Right ventricle myocardium superior (tissue), 1 donor: ENCODE results near the gene MEAK7. TPM values are rescaled to one million over a fixed set of nuclear protein-coding genes. Genes with fewer than 3 reads are reported as not detected.

Experiments
- ATAC-seq: fragments of 200-7000 bp; cut with Tn5 transposase; one replicate; pipeline ENCODE4 v1.9.1; 2020; ENCODE audit warnings: mild to moderate bottlenecking; ENCODE audit not compliant: poor library complexity
- DNase-seq: peaks from one replicate; pipeline ENCODE4 v3.0.0-alpha.2; 2020
- intact Hi-C: fragments of 100-400 bp; cut with DNase I; formaldehyde crosslinking; loops from one replicate; pipeline ENCODE4 v1.11.2; 2022
- total RNA-seq: library from RNA; stranded (reverse); fragmentation: NEBNext Ultra II Directional; extraction: Animal tissue kit (Norgen Biotek cat#: 25700); gene quantifications from one replicate; pipeline ENCODE4 v1.2.1, GENCODE V29; 2021
- donor health status: DM: no; HTN: yes; CAD: no; lungs with severe emphysema.

Gene MEAK7
- total RNA-seq, 1 donor from 2014 or later: 5.0 TPM

DNA sequence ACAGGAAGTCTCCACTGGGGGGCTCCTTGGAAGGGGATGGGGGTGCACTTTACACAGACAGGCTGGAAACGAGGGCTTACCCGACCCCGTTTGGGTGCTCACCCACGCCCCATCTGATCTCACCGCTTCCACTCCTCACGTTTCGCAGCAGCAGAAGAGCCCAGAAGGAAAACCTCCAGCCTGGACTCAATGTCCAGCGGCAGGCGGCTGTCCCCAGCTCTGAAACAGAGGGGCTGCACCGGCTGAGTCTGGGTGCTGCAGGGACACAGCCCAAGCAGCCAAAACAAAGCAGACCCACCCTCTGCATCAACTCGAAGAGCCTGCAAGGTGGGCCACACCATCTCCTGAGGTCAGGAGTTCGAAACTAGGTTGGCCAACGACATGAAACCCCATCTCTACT is 3.9 kb downstream of the MEAK7 start:
- DNase-seq (peak; percentile 21), ATAC-seq (no peak)
- intact Hi-C loops: no loop called here

DNA sequence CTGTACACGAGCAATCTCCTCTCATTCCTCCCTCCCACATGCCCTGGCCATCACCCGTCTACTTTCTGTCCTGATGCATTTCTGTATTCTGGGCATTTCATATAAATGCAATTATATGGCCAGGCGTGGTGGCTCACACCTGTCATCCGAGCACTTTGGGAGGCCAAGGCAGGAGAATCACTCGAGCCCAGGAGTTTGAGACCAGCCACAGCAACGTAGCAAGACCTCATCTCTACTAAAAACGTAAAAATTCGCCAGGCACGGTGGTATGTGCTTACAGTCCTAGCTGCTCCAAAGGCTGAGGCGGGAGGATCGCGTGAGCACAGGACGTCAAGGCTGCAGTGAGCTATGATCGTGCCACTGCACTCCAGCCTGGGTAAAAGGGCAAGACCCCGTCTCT is 4.8 kb downstream of the MEAK7 start:
- intact Hi-C loops: no loop called here
- ATAC-seq (no peak), DNase-seq (no peak)

DNA sequence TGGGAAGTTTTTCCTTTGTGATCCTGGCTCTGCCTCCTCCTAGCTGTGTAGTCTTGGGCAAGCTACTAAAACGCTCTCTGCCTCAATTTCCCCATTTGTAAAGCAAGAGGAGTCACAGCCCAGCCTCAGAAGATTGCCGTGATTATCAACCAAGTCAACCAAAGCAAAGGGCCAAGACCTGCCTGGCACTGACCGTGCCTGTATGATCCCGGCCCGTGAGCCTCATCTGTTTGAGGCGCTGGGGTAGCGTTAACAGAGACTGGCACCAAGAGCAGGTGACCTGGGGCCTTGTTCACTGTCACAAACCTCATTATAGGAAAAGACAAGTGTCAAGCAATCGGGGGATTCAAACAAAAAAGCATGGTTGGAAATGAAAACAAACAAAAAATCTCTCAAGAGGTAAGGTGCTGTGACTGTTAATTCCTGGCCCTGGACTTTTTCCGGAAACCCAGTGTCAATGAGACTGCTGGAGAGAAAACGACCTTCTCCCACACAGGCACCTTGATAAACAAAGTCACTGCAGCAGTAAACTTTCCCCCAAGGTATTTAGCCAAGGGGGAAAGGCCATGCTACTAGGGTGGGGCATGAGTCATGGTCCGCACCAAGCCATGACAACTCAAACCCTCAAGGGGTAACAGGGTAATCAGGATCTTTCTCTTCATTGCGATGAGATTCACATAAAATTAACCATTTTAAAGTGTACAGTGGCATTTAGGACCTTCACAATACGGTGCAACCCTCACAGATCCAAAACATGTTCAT is 5.4 kb downstream of the MEAK7 start:
- peak; percentile 12 for DNase-seq
- ATAC-seq: no peak

DNA sequence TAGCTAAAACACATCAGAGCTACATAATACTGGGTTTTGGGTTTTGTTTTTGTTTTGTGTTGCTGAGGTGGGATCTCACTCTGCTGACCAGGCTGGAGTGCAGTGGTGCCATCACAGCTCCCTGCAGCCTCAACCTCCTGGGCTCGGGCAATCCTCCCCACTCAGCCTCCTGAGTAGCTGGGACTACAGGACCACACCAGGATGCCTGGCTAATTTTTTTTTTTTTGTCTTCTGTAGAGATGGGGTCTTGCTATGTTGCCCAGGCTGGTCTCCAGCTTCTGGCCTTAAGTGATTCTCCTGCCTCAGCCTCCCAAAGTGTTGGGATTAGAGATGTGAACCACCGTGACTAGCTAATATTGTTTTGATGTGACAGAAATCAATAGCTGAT is 6.2 kb downstream of the MEAK7 start:
- DNase-seq: no peak
- intact Hi-C loops: no loop called here
- no peak for ATAC-seq

More for the DNA sequence above, 5.4 kb downstream of the MEAK7 start:
- intact Hi-C loops: no loop called here

DNA sequence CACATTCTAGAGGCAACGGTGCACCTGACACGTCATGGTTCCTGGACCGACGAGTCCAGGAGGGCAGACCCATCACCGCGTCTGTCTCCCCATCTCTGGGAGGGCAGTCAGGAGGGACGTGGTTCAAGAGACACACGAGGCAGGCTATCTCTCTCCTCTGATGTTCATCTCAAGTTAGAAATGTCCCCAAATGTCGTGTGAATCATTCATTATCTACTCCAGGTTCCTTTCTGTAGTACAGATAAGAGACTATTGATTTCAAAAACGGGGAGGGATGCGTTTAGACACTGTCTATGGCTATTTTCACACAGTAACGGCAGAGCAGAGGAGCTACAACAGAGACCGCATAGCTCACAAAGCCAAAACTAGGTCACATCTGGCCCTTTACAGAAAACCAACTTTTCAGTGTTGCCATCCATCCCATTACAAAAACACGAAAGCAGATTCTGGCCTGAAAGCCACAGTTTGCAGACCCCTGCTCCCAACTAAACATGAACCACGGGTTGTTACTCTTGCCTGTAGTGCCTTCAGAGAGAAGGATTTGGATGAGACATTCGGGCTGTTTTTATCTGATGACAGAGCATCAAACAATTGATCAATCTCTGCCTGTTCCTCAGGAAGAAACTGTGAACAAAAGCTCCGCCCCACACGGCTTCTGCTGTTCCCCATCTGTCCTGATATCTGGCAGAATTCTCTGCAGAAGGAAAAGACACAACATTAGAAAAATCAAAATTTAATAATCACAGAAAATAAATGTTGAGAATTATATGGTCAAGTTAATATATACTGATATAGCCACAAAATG is 6.8 kb downstream of the MEAK7 start:
- DNase-seq (peak; percentile 16), ATAC-seq (no peak)
- intact Hi-C loops: no loop called here

DNA sequence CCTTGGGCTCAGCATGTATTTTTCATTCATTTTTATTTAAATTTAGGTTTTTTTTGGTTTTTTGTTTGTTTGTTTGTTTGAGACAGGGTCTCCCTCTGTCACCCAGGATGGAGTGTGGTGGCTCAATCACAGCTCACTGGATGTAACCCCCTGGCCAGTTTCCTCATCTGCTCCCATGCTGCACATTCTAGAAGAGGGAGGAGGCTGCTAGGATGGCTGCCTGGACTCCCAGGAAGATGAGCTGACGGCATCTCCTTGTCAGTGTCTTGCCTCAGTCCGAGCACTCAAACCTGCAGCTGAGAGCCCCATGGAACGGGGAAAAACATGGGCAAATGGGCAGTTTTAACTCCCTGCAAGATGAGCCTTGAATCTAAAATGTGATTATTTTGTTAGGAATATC is 7.5 kb downstream of the MEAK7 start:
- ATAC-seq (no peak), DNase-seq (no peak)
- intact Hi-C loops: no loop called here

DNA sequence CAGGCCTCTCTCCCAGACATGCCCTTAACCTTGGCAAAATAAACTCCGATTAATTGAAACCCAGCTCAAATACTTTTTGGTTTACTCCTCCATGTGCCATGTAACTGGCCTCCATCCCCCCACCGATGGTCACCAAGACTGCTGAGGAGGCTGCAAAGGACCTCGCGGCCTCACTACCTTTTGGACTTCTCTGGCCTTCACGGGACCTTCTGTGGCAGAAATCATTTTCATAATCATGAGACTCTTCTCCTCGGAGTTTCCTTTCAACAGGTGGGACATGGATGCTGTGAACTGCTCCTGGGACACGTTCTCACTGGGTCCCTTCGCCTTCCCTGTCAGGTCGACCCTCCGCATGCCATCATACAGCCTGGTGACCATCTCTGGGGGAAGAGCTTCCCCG is 9.0 kb downstream of the MEAK7 start:
- ATAC-seq (no peak), DNase-seq (no peak)
- intact Hi-C loops: no loop called here

DNA sequence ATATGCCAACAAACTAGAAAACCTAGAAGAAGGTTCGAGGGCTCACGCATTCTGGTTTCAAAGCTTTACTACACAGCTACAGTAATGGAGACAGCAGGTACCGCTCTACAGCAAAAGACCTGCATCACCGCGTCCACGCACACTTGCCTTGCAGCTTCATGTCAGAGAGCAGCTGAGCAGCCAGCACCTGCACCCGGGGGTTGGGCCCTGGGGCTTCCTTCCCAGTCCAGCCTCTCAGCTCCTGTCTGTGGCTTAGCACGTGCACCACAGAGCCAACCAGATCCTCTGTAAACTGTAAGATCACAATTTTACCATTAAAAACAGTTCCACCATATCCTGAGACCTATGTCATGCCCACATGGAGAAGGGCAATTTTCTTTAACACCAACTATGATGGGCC is 15.3 kb downstream of the MEAK7 start:
- intact Hi-C loops: loop anchor here (10.0 kb wide), 1 partner anchor 664 kb away; no protein-coding TSS in a partner anchor
- ATAC-seq: no peak
- no peak for DNase-seq

DNA sequence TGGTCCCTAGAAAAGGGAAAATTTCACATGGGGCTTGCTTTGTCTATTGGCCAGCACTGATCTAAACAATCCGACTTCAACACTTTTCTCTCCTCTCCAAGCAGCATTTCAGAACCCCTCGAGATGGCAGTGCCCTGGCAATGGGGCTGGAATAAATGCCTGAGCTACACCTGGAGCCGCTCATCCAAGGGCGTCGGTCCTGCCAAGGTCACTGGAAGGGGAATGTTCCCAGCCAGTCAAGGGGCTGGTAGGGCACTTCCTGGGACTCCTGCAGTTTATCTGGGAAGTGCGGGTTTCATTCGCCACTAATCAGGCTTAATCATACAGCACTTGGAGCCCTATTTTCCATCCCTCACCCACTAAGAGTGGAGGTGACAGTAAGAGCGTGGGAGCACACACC is 17.1 kb downstream of the MEAK7 start:
- DNase-seq: no peak
- intact Hi-C loops: loop anchor here (10.0 kb wide), 1 partner anchor 663 kb away; no protein-coding TSS in a partner anchor
- no peak for ATAC-seq

DNA sequence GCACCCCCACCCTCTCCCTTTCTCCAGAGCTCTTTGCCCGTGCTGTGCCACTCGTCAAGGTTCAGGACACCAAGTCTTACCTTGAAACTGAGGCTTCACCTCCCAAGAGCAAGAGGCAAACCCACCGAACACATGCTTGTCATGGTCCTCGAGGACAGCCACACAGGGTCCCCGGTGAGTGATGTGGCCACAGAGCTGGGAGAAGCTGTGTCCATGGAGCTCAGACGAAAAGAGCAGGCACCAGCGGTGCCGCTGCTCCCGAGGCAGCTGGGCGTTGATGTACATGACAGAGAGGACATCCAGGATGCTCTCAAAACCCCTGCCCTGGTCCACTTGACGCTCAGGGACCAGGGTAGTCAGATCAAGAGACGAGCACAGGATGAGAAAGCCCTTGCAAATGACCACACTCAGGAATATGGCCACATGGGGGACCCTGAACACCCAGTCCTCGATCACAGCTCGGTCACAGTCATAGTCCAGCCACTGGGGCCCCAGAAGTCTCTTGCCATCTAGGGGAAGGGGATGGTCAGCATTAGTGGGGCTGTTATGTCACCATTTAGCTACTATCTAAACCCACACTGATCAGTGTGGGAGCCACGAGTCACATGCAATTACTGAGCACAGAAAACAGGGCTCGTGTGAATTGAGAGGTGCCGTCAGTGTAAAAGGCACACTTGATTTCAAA is 17.8 kb downstream of the MEAK7 start:
- intact Hi-C loops: loop anchor here (10.0 kb wide), 1 partner anchor 662 kb away; no protein-coding TSS in a partner anchor

DNA sequence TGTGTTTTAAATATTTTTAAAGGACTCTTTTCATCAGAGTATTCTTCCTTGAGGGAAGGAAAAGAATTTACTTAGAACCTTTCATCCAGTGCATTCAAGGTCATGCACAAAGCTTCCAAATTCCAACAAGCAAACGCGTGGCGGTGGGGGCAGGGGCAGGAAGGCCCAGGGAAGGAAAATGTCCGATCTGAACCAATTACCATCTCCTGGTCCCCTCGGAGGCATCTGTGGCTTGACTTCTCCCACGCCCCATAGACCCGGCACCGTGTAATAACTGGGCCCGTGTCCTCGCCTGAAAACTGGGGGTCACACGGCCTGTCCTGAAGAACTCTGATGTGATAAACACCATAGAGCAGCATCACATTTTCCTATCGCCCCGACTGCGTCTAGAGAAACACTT is 18.3 kb downstream of the MEAK7 start:
- intact Hi-C loops: loop anchor here (10.0 kb wide), 1 partner anchor 661 kb away; no protein-coding TSS in a partner anchor
- no peak for ATAC-seq
- DNase-seq: no peak

More for the DNA sequence above, 17.8 kb downstream of the MEAK7 start:
- ATAC-seq (no peak), DNase-seq (no peak)

DNA sequence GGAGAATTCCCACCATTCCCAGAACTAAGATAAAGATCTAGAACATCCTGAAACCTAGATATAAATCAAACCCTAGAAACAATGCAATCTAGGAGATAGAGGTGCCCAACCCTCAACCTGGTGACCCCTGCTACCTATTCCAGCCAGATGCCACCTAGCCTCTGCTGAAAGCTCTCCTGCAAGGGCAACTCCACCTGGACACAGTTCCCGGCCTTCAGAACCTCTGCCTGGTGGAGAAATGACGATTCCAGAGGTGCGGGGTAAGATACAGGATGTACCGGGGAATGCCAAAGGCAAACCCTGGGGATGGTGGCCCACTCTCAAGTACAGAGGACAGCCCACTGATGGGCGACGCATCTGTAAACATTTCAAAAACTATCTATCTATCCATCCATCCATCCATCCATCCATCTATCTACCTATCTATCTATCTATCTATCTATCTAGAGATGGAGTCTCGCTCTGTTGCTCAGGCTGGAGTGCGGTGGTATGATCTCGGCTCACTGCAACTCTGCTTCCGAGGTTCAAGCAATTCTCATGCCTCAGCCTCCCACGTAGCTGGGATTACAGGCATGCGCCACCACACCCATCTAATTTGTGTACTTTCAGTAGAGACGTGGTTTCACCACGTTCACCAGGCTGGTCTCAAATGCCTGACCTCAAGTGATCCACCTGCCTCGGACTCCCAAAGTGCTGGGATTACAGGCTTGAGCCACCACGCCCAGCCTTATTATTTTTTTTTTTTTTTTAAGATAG is 19.0 kb downstream of the MEAK7 start:
- ATAC-seq (no peak), DNase-seq (no peak)
- intact Hi-C loops: loop anchor here (10.0 kb wide), 1 partner anchor 661 kb away; no protein-coding TSS in a partner anchor

DNA sequence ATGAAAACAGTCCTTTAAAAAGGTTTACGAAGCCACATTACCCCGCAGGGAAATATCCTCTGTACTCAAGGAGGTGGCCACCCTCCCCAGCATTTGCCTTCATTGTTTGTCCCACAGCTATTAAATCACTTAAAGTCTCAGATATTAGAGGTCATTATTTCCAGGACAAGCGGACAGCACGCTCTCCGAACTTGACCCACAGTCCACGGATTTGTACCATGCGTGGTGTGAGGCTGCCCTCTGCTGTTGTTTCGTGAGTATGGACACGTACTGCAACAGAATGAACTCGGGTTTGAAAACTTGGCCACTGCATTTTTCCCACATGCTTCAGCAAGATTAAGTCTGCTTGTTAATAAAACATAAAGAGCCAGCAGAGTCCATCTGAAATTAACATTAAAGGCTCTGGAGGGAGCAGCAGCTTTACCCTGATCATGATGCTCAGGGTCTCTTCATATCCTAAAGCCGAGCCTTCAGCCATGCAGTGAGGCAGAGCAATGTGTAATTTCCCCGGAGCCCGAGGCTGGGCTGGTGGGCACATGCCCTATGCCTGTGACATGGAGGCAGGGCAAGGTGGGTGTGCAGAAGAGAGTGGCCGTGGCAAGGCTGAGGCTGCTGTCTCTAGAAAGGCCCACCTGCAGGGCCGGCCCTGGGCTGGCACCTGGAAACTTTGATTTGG is 19.7 kb downstream of the MEAK7 start:
- DNase-seq (peak; percentile 76), ATAC-seq (peak; percentile 88)
- intact Hi-C loops: loop anchor here (5.0 to 10.0 kb wide), 3 partner anchors 207 to 660 kb away; partner anchors contain the start of gene NECAB2

DNA sequence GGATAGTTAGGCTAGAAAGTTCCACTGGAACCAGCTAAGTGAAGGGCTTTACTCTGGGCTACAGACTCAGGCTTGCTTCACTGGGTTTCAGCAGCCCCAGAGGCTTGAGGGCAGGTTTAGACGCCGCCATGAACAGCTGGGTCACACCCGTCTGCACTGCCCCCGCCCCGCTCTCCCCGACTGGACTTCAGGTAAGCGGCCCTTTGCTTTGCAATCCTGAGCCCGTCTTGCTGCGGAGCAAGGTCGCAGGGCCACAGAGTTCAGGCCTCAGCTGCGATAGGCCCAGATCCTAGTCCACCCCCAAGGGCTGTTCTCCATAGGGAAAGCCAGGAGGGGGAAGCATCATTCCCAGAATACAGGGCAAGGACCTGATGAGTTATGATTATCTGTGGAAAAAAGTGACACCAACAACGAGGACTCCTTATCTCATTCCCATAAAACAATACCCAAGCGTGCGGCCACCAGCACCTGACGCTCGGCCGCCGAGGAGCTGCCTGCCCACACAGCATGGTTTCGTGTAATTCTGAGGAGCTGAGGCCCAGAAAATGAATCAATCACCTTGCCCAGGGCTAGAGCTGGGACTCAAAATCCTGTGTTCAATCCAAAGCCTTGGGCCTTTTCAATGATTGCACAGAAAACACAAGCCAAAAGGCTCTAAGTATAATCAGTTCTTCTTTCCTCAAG is 20.4 kb downstream of the MEAK7 start:
- intact Hi-C loops: loop anchor here (5.0 to 10.0 kb wide), 3 partner anchors 207 to 659 kb away; partner anchors contain the start of gene NECAB2
- DNase-seq: no peak
- ATAC-seq: no peak

DNA sequence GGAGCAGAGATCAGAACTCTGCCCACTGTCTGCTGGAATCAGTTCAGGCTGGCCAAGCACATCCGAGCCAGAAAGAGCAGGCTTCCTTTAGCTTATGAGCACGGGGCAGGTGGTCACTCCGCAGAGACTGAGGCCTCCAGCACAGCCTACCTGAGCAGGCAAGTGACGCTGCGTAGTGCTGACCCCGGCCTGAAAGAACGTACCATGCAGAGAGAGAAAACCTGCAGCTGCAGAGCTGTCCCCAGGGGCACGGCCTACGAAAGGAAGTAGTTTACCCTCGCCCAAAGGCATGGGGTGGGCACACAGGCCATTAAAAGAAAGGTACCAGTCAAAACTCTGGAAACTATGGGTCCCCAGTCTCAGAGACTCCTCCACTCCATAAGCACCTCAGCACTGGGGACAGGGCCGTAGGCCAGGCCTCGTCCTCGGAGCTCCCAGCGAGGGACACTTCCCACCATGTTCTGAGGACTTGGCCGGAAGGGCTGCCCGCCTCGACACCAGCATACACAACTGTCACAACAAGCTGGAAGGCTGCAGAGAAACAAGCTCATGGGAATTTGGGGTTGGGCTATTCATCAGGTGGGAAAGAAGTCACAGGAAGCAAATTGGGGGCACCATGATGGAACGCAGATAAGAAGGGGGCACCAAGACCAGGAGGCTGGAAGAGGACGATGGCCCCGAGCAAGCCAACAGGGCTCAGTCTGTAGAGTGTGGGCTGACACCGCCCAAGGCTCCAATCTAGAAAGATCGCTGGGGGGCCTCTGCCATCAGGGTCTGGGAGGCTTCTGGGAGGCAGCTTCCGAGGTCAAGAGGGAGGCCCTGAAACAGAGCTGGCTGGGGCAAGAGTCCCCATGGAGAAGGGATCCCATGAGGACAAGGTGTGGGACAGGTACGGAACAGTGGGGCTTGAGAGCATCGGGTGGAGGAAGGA is 21.2 kb downstream of the MEAK7 start:
- DNase-seq (peak; percentile 26), ATAC-seq (no peak)
- intact Hi-C loops: loop anchor here (5.0 to 10.0 kb wide), 3 partner anchors 206 to 658 kb away; partner anchors contain the start of gene NECAB2
